ENCODE measurements around the gene IL17REL.

- TF ChIP-seq CTCF (IDR thresholded peaks at IDR 0.05), result no peak
- no peak for TF ChIP-seq POLR2A (IDR thresholded peaks at IDR 0.05)
These were observed 3.3 kb downstream of the IL17REL start for GRCh38 chr22:50009251-50009650.
